ENCODE data around the gene GGTLC3.
"Not testable (repeated sequence)": the region's sequence is repeated elsewhere in the genome, so short reads cannot be mapped to it uniquely, and the experiment has no call there.

Gene GGTLC3

DNA sequence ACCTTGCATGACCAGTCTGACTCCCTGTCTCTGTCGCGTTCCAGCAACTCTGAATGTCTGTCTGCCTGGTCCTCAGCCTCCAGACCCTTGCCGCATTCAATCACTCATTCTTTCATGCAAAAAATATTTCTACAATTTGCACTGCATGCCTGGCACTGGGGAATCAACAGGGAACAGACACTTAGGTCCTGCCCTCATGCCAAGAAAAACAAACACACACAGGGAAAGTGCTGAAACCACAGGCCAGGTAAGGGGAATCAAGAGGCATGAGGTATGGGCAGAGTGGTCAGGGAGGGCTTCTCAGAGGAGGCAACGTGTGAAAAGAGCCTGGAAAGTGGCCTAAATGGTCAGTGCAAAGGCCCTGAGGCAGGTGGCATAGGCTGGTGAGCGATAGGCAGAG is at the start of gene GGTLC3:
GGTLC3 (minus strand) TSS at position 101 of the 400 bp plus-strand sequence. CDS start 264 bp downstream, outside the sequence.
- H3K36me3 ChIP-seq (ENCODE audit: insufficient read depth, low read length); H3K9me3 ChIP-seq (ENCODE audit: low read length); H3K4me3 ChIP-seq (ENCODE audit: low read depth in 1 of 2, low read length in 2 of 2); H3K4me1 ChIP-seq (ENCODE audit: insufficient read depth, low read length); H3K9ac ChIP-seq (ENCODE audit: low read length); H3K27me3 ChIP-seq (ENCODE audit: control insufficient read depth in 1 of 2, insufficient read depth in 2 of 2, low read length in 2 of 2); H3K27ac ChIP-seq (ENCODE audit: low read depth, low read length): not testable (repeated sequence)

DNA sequence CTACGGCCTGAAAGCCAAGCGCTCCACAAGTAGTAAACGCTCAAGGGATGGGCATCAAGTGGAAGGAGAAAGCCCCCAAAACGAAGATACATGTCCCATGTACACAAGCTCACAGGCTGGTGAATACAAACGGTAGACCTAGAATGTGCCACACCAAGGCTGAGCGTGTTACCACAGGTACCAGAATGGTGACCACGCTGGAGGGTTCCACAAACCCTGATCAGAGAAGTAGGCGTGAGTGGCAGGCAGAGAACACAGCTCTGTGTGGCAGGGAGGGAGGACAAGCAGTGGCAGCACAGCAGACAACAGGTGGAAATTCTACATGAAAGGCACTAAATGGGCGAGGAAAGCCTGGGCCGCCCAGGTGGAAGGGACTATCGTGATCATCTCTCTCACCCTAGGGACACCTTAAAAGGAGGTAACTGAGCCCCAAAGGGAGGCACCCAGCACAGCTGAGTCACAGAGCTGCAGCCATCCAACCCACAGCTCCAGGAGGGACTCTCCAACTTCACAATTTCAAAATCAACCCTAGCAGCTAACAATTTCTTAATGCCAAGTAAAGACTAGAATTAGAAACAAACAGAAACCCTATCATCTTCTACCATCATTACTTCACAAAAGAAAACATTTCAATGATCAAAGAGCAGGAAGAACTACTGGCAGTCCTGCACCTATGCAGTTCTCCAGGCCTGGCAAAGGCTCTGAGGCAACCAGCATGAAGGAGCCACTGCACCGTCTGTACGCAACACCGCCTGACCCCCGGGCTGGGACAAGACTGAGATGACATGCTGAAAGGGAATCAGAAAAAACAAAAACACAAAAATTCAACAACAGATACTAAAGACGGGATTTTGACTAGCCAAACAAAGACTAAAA is 42.4 kb upstream of the GGTLC3 start:
- H3K9me3 ChIP-seq (ENCODE audit: low read length); H3K4me3 ChIP-seq (ENCODE audit: low read depth in 1 of 2, low read length in 2 of 2); H3K27me3 ChIP-seq (ENCODE audit: control insufficient read depth in 1 of 2, insufficient read depth in 2 of 2, low read length in 2 of 2); H3K9ac ChIP-seq (ENCODE audit: low read length); H3K4me1 ChIP-seq (ENCODE audit: insufficient read depth, low read length); H3K27ac ChIP-seq (ENCODE audit: low read depth, low read length); H3K36me3 ChIP-seq (ENCODE audit: insufficient read depth, low read length): not testable (repeated sequence)

DNA sequence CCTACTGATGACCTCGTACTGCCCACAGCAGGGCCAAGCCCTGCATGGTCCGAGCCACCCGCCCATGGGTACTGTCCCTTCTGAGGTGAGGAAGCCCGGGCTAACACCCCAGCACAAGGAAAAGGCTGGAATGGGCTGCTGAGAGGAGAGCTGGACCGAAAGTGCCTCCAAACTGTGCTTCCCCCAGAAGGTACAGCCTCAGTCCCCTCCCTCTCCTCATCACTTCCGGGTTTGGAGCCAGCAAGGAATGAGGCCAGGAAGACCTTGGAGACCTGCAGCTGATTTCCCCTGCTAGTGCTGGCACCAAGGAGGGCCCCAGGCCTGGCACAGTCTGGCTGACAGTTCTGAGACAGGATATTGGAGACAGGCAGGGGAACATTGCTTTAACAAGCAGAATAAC is 41.0 kb upstream of the GGTLC3 start:
- not testable (repeated sequence) for H3K4me1 ChIP-seq (ENCODE audit: insufficient read depth, low read length); H3K27me3 ChIP-seq (ENCODE audit: control insufficient read depth in 1 of 2, insufficient read depth in 2 of 2, low read length in 2 of 2); H3K9me3 ChIP-seq (ENCODE audit: low read length); H3K9ac ChIP-seq (ENCODE audit: low read length); H3K36me3 ChIP-seq (ENCODE audit: insufficient read depth, low read length); H3K27ac ChIP-seq (ENCODE audit: low read depth, low read length); H3K4me3 ChIP-seq (ENCODE audit: low read depth in 1 of 2, low read length in 2 of 2)

DNA sequence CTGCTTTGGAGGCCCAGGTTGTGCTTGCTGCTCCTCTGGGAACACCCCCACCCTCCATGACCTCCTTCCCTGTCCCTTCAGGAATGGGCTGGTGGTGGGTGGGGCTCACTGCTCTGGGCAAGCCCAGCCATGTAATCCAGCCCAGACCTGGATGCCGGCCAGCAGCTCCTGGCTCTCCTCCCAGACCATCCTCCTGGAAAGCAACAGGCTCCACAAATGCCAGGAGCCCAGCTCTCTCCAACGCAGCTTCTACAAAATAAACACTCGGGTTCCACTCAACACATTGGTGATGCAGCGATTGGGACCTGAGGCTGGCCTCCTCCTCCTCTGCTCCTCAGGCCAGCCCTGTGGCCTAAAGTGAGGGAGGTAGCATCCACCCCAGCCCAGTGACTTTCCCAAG is 40.6 kb upstream of the GGTLC3 start:
- not testable (repeated sequence) for H3K36me3 ChIP-seq (ENCODE audit: insufficient read depth, low read length); H3K4me3 ChIP-seq (ENCODE audit: low read depth in 1 of 2, low read length in 2 of 2); H3K4me1 ChIP-seq (ENCODE audit: insufficient read depth, low read length); H3K27me3 ChIP-seq (ENCODE audit: control insufficient read depth in 1 of 2, insufficient read depth in 2 of 2, low read length in 2 of 2); H3K9ac ChIP-seq (ENCODE audit: low read length); H3K27ac ChIP-seq (ENCODE audit: low read depth, low read length); H3K9me3 ChIP-seq (ENCODE audit: low read length)

DNA sequence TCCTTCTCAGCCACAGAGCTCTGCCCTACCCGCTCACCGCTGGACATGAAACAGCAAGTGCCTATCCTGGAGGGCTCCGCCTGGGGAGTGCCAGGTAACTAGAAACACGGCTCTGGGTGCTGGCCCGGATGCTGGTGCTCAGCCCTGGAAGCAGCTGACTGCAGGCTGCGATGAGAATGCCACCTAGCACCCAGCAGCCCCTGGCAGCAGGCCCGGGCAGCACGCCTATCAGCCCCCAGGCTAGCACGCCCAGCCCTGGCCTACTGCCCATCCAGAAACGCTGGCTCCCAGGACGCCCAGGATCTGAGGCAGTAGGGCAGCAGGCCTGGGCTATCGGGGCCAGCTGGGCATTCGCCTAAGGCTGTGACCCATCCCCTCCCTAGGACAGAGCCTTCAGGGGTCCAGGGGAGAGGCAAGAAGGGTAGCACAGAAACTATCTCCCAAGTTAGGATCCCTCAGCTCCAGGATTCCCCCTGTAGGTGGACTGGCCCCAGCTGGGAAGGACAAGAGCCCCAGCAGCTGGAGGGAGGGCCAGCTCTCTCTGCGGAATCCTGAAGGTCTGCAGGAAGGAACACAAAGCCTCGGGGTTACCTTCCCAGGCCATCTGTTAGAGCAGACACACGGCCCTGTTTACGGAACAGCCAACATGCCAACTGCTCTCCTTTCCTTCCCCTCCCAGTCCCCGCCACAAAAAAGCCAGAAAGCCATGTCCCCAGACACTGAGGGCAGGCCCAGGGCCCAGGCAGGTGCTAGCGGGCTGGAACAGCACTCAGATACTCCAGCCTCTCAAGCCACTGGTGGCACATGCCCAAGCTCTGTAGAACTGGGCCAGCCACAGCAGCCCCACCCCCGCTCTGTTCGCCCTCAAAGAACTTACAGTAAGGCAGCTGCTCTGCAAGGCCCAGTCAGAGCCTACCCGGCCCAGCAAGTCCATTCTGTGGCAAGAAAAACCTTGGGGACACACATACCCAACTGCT is 36.6 kb upstream of the GGTLC3 start:
- H3K9ac ChIP-seq (ENCODE audit: low read length); H3K27ac ChIP-seq (ENCODE audit: low read depth, low read length); H3K9me3 ChIP-seq (ENCODE audit: low read length); H3K4me3 ChIP-seq (ENCODE audit: low read depth in 1 of 2, low read length in 2 of 2); H3K36me3 ChIP-seq (ENCODE audit: insufficient read depth, low read length); H3K27me3 ChIP-seq (ENCODE audit: control insufficient read depth in 1 of 2, insufficient read depth in 2 of 2, low read length in 2 of 2); H3K4me1 ChIP-seq (ENCODE audit: insufficient read depth, low read length): not testable (repeated sequence)

DNA sequence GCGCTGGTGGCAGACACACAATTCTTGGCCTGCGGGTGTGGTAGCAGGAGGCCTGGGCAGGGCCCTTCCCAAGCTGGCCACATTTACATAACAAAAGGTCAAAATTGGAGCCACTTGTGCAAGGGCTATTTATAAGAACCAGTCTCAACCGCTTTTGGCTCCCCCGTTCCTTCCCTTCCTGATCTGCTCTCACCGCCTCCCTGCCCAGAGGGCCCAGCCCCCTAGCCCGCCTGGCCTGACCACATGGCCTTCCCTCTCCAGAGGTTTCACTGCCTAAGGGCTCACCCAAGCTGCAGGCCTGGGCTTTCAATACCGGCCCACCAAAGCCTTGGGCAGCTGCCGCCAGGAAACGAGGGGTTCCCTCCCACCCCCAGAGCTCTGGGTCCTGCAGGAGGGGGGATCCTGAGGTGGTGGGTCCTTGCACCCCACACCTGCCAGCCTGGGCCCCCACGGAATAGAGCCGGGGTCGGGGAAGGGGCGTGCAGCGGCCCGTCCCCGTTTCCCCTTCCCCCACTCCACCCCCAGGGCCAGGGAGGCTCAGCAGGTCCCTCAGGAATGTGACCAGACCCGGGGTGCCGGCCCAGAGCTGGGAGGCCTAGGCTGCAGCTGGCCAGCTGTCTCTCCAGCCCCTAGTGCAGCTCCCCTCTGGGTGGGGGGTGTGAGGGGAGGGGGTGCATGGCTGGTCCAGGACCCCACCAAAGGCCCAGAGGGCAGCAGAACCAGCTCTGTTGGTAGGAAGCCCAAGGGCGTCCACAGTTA is 35.1 kb upstream of the GGTLC3 start:
- H3K4me1 ChIP-seq (ENCODE audit: insufficient read depth, low read length); H3K9ac ChIP-seq (ENCODE audit: low read length); H3K9me3 ChIP-seq (ENCODE audit: low read length); H3K27ac ChIP-seq (ENCODE audit: low read depth, low read length); H3K36me3 ChIP-seq (ENCODE audit: insufficient read depth, low read length); H3K27me3 ChIP-seq (ENCODE audit: control insufficient read depth in 1 of 2, insufficient read depth in 2 of 2, low read length in 2 of 2); H3K4me3 ChIP-seq (ENCODE audit: low read depth in 1 of 2, low read length in 2 of 2): not testable (repeated sequence)

DNA sequence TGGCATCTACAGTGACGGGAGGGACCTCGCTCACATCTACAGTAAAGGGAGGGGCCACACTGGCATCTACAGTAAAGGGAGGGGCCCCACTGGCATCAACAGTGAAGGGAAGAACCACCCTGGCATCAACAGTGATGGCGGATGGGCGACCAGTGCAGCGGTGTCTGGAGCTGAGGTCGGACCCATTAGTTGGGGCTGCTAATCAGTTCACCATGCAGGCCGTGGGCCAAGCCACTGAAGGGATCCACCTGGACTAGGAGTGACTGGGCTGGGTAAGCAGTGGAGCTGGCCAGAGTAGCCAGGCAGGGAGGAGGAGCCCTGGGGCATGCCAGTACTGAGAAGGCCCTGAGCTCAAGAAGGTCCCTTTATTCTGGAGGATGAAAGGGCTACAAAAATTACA is 33.1 kb upstream of the GGTLC3 start:
- H3K27me3 ChIP-seq (ENCODE audit: control insufficient read depth in 1 of 2, insufficient read depth in 2 of 2, low read length in 2 of 2); H3K9ac ChIP-seq (ENCODE audit: low read length); H3K4me3 ChIP-seq (ENCODE audit: low read depth in 1 of 2, low read length in 2 of 2); H3K4me1 ChIP-seq (ENCODE audit: insufficient read depth, low read length); H3K36me3 ChIP-seq (ENCODE audit: insufficient read depth, low read length); H3K9me3 ChIP-seq (ENCODE audit: low read length); H3K27ac ChIP-seq (ENCODE audit: low read depth, low read length): not testable (repeated sequence)

DNA sequence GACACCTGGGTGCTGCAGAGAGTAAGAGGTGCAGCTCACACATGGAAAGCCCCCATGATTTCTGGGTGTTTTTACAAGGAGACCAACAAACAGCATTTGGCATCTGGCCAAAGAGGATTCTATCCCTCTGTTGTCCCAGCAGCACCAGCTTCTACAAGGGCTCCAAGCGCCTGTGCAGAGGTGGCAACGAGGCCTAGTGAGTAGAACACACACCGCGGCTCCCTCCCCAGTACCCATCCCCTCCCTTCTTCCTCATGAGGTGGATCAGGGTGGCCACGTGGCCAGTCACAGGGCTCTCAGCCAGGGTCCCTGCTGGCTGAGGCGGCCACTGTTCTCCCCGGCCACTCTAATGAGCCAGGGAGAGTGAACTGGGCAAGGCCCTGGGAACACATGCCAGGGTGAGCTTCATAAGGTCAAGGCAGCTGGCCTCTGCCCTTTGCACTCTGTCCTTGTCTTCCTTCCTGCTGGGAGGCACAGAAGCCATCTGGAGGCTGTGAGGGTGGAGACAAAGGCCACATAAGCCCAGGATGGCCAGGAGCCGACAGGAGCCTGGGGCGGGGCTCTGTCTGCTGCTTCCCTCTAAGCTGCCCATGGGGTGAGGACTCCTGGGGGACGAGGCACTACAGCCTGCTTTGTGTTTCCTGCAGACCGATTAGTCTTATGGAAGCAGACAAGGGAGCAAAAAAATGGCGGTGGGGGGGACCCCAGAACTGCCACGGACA is 31.7 kb upstream of the GGTLC3 start:
- not testable (repeated sequence) for H3K9ac ChIP-seq (ENCODE audit: low read length); H3K36me3 ChIP-seq (ENCODE audit: insufficient read depth, low read length); H3K9me3 ChIP-seq (ENCODE audit: low read length); H3K4me1 ChIP-seq (ENCODE audit: insufficient read depth, low read length); H3K27me3 ChIP-seq (ENCODE audit: control insufficient read depth in 1 of 2, insufficient read depth in 2 of 2, low read length in 2 of 2); H3K4me3 ChIP-seq (ENCODE audit: low read depth in 1 of 2, low read length in 2 of 2); H3K27ac ChIP-seq (ENCODE audit: low read depth, low read length)

DNA sequence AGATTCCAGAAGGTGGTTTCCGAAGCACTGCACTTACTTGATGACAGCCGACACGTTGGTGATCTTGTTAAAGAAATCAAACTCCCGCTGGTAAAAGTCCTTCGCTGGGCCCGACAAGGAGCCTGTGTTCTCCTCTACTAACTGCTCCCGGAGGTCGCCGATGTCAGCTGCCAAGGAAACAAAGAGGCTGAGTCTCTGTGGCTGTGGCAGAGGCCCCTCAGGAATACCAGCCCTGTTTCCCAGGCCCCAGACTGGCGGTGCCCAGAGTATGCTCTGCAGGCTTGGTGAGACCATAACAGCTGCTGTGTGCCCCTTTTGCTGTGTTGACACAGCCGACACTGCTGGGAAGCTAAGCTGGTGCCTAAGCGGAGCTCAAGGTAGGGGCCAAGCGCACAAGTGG is 26.7 kb upstream of the GGTLC3 start:
- not testable (repeated sequence) for H3K36me3 ChIP-seq (ENCODE audit: insufficient read depth, low read length); H3K27ac ChIP-seq (ENCODE audit: low read depth, low read length); H3K4me3 ChIP-seq (ENCODE audit: low read depth in 1 of 2, low read length in 2 of 2); H3K27me3 ChIP-seq (ENCODE audit: control insufficient read depth in 1 of 2, insufficient read depth in 2 of 2, low read length in 2 of 2); H3K9me3 ChIP-seq (ENCODE audit: low read length); H3K9ac ChIP-seq (ENCODE audit: low read length); H3K4me1 ChIP-seq (ENCODE audit: insufficient read depth, low read length)

DNA sequence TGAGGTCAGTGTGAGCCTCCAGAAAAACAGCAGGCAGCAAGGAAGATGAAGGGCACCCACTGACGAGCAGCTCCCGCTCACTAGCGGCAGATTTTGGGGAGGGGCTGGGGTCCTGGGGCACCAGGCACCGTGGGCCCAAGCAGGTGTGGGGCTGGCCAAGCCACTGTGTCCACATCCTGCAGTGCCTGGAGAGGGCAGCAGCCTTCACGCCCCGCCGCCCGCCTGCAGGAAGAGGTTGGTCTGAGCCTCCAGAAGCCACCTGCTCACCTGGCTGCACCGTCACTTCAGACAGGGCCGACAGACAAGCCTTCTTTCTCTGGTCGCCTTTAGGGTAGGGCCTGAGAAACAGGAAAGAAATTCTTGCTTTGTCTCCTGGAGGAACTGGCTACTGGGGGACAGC is 25.4 kb upstream of the GGTLC3 start:
- not testable (repeated sequence) for H3K4me1 ChIP-seq (ENCODE audit: insufficient read depth, low read length); H3K9ac ChIP-seq (ENCODE audit: low read length); H3K27me3 ChIP-seq (ENCODE audit: control insufficient read depth in 1 of 2, insufficient read depth in 2 of 2, low read length in 2 of 2); H3K36me3 ChIP-seq (ENCODE audit: insufficient read depth, low read length); H3K9me3 ChIP-seq (ENCODE audit: low read length); H3K4me3 ChIP-seq (ENCODE audit: low read depth in 1 of 2, low read length in 2 of 2); H3K27ac ChIP-seq (ENCODE audit: low read depth, low read length)

DNA sequence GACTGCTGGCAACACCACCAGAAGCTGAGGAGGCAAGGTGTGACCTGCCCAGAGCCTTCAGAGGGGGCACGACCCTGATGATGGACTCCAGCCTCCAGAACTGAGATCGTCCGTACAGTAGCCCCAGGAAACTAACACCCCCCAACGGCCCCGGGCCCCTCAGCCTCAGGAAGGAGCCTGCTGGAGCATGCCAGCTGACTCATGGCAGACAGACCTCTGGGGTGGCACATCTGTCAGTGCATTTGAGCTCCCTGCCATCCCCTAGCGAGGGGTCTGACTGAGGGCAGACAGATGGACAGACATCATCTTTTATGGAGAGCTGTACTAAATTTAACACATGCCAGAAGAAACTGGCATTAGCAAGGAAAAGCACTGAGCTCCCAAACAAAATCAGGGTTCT is 22.0 kb upstream of the GGTLC3 start:
- not testable (repeated sequence) for H3K27ac ChIP-seq (ENCODE audit: low read depth, low read length); H3K9ac ChIP-seq (ENCODE audit: low read length); H3K27me3 ChIP-seq (ENCODE audit: control insufficient read depth in 1 of 2, insufficient read depth in 2 of 2, low read length in 2 of 2); H3K36me3 ChIP-seq (ENCODE audit: insufficient read depth, low read length); H3K4me1 ChIP-seq (ENCODE audit: insufficient read depth, low read length); H3K4me3 ChIP-seq (ENCODE audit: low read depth in 1 of 2, low read length in 2 of 2); H3K9me3 ChIP-seq (ENCODE audit: low read length)

Measured in muscle layer of colon (tissue), 2 donors.